GM10847 (cell line): ENCODE measurements around the gene GNPAT.

Experiments used
- POLR2A ChIP-seq: IDR thresholded peaks from 2 replicates; pipeline ENCODE4 v1.6.1; 2011; ENCODE audit not compliant: insufficient read length; ENCODE audit errors: extremely low read depth

Gene GNPAT

GRCh38 chr1:231266811-231267322, 25.9 kb downstream of the GNPAT start:
- TF ChIP-seq POLR2A = no peak

- TF ChIP-seq POLR2A = no peak
Measured at GRCh38 chr1:231272173-231272572, 31.2 kb downstream of the GNPAT start.

- no peak for TF ChIP-seq POLR2A
Measured at GRCh38 chr1:231272880-231273279, 31.9 kb downstream of the GNPAT start.

DNA sequence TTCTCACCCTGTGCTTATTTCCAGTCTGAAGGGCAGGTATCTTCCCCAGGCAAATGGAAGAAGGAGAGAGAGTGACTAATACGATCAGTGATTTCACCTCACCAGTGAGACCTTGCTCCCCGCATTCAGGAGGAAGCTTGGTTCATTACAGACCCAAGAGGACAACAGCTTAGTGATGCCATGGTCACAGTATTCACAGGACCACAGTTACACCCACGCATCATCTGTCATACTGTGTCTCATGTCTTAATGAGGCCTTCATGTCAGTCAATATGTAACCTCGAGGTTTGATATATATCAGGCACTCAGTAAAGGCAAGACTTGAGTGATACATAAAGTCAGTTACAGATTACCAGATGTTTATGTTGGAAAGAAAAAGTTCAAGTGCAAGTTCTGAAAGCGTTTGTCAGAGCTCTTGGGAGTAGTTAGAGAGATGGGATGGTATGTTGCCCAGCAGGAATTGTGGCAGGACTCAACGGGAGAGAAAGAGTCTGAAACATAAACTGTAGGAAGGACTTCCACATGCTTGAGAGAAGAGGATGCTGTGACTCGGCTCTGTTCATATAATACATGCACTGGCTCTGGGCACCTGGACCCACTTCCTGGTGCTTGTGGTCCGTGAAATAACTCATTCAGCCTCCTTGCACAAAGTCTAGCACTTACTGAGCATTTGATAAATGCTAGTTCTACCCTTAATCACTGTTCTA, 33.3 kb downstream of the GNPAT start:
- no peak for TF ChIP-seq POLR2A

- no peak for TF ChIP-seq POLR2A
Measured at GRCh38 chr1:231278100-231278790, 37.2 kb downstream of the GNPAT start.

GRCh38 chr1:231279081-231279480, 38.1 kb downstream of the GNPAT start:
- no peak for TF ChIP-seq POLR2A

DNA sequence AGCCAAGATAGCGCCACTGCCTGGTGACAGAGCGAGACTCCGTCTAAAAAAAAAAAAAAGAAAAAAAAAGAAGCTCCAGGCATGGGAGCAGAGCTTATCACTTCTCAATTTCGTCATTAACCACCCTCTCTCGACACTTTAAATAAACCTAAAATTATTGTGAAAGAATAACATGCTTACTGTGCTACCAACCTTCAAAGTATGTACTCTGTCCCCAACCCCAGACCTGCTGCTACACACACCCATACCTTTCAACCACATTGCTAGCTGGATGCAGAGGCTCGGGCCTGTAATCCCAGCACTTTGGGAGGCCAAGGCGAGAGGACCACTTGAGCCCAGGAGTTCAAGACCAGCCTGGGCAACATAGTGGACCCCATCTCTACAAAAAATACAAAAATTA, 38.7 kb downstream of the GNPAT start:
- no peak for TF ChIP-seq POLR2A

DNA sequence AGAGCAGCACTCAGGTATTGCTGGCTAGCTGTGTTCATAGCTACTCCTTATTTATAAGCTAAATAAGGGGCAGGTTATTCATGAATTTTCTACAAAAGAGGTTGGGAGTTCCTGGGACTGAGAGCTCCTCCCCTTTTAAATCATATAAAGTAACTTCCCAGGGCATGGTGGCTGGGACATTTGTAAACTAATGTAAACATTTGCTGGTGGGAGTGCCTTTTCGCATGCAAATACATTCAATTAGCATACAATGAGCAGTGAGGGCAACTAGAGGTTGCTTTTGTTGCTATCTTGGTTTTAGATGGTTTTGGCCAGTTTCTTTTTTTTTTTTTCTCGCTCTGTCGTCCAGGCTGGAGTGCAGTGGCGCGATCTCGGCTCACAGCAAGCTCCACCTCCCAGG, 43.4 kb downstream of the GNPAT start:
- TF ChIP-seq POLR2A = no peak

DNA sequence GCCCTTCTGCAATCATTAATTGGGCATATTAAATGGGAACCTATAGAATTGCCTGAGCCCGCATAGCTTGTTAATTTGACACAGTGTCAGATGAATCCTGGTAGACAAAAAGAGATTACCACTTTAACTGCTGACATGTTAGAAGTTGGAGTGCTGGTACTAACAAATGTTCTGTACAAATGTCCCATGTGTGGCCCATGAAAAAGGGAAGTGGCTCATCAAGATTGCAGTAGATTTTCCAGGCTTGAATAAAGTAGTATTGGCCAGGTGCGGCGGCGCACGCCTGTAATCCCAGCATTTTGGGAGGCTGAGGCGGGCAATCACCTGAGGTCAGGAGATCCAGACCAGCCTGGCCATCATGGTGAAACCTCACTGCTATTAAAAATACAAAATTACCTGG, 45.6 kb downstream of the GNPAT start:
- TF ChIP-seq POLR2A = no peak

GRCh38 chr1:231295938-231296337, 54.9 kb downstream of the GNPAT start:
- no peak for TF ChIP-seq POLR2A

GRCh38 chr1:231301990-231302389, 61.0 kb downstream of the GNPAT start:
- no peak for TF ChIP-seq POLR2A

- no peak for TF ChIP-seq POLR2A
Measured at GRCh38 chr1:231310391-231310934, 69.5 kb downstream of the GNPAT start.

GRCh38 chr1:231311720-231312431, 70.9 kb downstream of the GNPAT start:
- no peak for TF ChIP-seq POLR2A

GRCh38 chr1:231312432-231312788, 71.4 kb downstream of the GNPAT start:
- TF ChIP-seq POLR2A = no peak

DNA sequence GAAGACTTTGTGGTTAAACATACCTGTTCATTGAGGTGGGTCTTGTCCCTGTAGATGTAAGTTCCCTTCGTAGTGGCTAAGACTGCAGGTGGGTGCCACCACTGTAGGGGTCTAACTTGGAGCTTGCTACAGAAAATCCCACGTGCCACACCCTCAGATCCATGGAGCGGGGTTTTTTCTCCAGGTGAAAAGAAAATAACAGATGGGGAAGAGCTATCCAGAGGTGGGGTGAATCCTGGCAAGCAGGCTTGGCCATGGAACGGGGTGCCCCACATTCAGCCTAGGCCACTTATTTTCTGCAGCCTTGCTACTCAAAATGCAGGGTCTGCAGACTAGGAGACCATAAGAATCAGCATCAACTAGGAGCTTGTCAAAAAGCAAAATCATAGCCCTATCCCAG, 72.6 kb downstream of the GNPAT start:
- TF ChIP-seq POLR2A = no peak

DNA sequence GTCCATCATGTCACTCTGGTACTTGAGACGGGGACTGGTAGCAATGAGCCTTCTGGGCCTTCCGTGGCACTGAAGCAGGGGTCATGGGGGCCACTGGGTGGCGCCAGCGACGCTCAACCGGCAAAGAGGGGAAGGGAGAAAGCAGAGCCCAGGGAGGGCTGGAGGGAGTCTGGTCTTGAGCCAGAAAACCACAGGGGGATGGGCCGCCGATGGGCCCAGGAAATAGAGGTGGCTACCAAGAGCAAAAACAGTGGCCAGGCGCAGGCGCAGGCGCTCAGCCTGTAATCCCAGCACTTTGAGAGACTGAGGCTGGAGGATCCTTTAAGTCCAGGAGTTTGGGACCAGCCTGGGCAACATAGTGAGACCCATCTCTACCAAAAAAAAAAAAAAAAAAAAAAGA, 74.9 kb downstream of the GNPAT start:
- no peak for TF ChIP-seq POLR2A
